SK-N-SH (cell line): ENCODE data around the gene SLC39A3. TPM values are rescaled to one million over a fixed set of nuclear protein-coding genes. Genes with fewer than 3 reads are reported as not detected.

Source experiments
- CTCF ChIA-PET: fragments of 300-600, 350-600 bp; formaldehyde crosslinking; extraction: SDS; loops from one replicate; lab custom pipeline; 2021; lab: Yijun Ruan, JAX
- POLR2A ChIA-PET: fragments of 350-600 bp; sonication (Branson Sonifier 250); formaldehyde crosslinking; extraction: SDS; loops from one replicate; lab custom pipeline; 2020; ENCODE audit warnings: antibody characterized with exemption, inconsistent platforms; lab: Yijun Ruan, JAX
- DNase-seq: peaks from one replicate; pipeline ENCODE4 v3.0.0; 2012
- H2AFZ ChIP-seq: fragments of 200-600 bp; sonication (generic); 2 replicates; pipeline ENCODE4 v1.8.1; 2016; ENCODE audit warnings: antibody characterized with exemption, mild to moderate bottlenecking, low read depth
- H3F3A ChIP-seq: fragments of 200-600 bp; sonication (generic); replicated peaks from 2 replicates; pipeline ENCODE3; 2016; ENCODE audit warnings: antibody characterized with exemption, mild to moderate bottlenecking; ENCODE audit not compliant: insufficient read depth
- H3K27ac ChIP-seq, 2 experiments: fragments of 200-500 bp in 1 of 2; fragments of 200-600 bp in 1 of 2; sonication (Bioruptor generic) in 1 of 2; sonication (generic), shearing (Covaris generic) in 1 of 2; 2 replicates each; pipeline versions ENCODE4 v1.5.1 to v1.6.1; 2014 to 2016; ENCODE audit warnings: low read depth in 2 of 2, inconsistent platforms in 1 of 2, low read length in 1 of 2, mild to moderate bottlenecking in 1 of 2, mixed read lengths in 1 of 2
- H3K27me3 ChIP-seq: fragments of 200-600 bp; sonication (generic), shearing (Covaris generic); 2 replicates; pipeline ENCODE4 v1.6.1; 2016; ENCODE audit warnings: mixed run types; ENCODE audit not compliant: insufficient read depth
- H3K36me3 ChIP-seq, 2 experiments: fragments of 200-500 bp in 1 of 2; fragments of 200-600 bp in 1 of 2; sonication (Bioruptor generic) in 1 of 2; sonication (generic) in 1 of 2; replicated peaks in 1 of 2; 2 replicates each; pipeline versions ENCODE3 to v1.5.1; 2014 to 2016; ENCODE audit warnings: low read length in 1 of 2, mild to moderate bottlenecking in 1 of 2; ENCODE audit not compliant: insufficient read depth in 2 of 2, control insufficient read depth in 1 of 2
- H3K4me1 ChIP-seq, 2 experiments: fragments of 200-500 bp in 1 of 2; fragments of 200-600 bp in 1 of 2; sonication (Bioruptor generic) in 1 of 2; sonication (generic), shearing (Covaris generic) in 1 of 2; 2 replicates each; pipeline versions ENCODE4 v1.5.1 to v1.6.1; 2014 to 2016; ENCODE audit warnings: low read depth in 1 of 2, low read length in 1 of 2, mixed run types in 1 of 2; ENCODE audit not compliant: insufficient read depth in 2 of 2, control insufficient read depth in 1 of 2
- H3K4me2 ChIP-seq: fragments of 200-600 bp; sonication (generic), shearing (Covaris generic); 2 replicates; pipeline ENCODE4 v1.6.1; 2017; ENCODE audit warnings: mixed run types
- H3K4me3 ChIP-seq, 2 experiments: fragments of 200-500 bp in 1 of 2; fragments of 200-600 bp in 1 of 2; sonication (Bioruptor generic) in 1 of 2; sonication (generic), shearing (Covaris generic) in 1 of 2; 2 replicates each; pipeline versions ENCODE4 v1.5.1 to v1.8.1; 2014 to 2016; ENCODE audit warnings: low read depth in 2 of 2, inconsistent platforms in 1 of 2, low read length in 1 of 2, mild to moderate bottlenecking in 1 of 2, mixed read lengths in 1 of 2, moderate library complexity in 1 of 2
- H3K79me2 ChIP-seq: fragments of 200-600 bp; sonication (generic); 2 replicates; pipeline ENCODE4 v1.8.1; 2017; ENCODE audit warnings: mild to moderate bottlenecking; ENCODE audit not compliant: insufficient read depth
- H3K9ac ChIP-seq: fragments of 200-600 bp; sonication (generic); 2 replicates; pipeline ENCODE4 v1.6.1; 2017; ENCODE audit warnings: mixed run types
- H3K9me2 ChIP-seq: fragments of 200-600 bp; sonication (generic); 2 replicates; pipeline ENCODE4 v1.6.1; 2017; ENCODE audit warnings: mixed run types
- H3K9me3 ChIP-seq: fragments of 200-600 bp; sonication (generic); 2 replicates; pipeline ENCODE4 v1.6.1; 2017; ENCODE audit warnings: mixed run types, mild to moderate bottlenecking, moderate library complexity
- H4K20me1 ChIP-seq: fragments of 200-600 bp; sonication (generic); 2 replicates; pipeline ENCODE4 v1.6.1; 2017; ENCODE audit warnings: mild to moderate bottlenecking, mixed run types; ENCODE audit not compliant: insufficient read depth
- EP300 ChIP-seq, 2 experiments: IDR thresholded peaks; 2 replicates each; pipeline versions ENCODE4 v1.4.0 to v1.6.1; 2012; ENCODE audit warnings: borderline replicate concordance in 1 of 2, low read depth in 1 of 2, low read length in 1 of 2
- EZH2phosphoT487 ChIP-seq: fragments of 200-600 bp; sonication (generic); IDR thresholded peaks from 2 replicates; pipeline ENCODE4 v1.6.1; 2017; ENCODE audit warnings: low read depth, mixed run types, mild to moderate bottlenecking, antibody characterized with exemption, moderate library complexity, borderline replicate concordance
- GABPA ChIP-seq: IDR thresholded peaks from 2 replicates; pipeline ENCODE4 v1.4.0; 2012; ENCODE audit warnings: low read depth, mild to moderate bottlenecking
- GATA2 ChIP-seq: sonication (generic); formaldehyde crosslinking; IDR thresholded peaks from 2 replicates; pipeline ENCODE4 v1.5.0; 2020; ENCODE audit warnings: mild to moderate bottlenecking, missing genetic modification reagents
- MEF2A ChIP-seq: IDR thresholded peaks from 2 replicates; pipeline ENCODE4 v1.4.0; 2012; ENCODE audit warnings: low read depth, borderline replicate concordance
- NFIC ChIP-seq: IDR thresholded peaks from 2 replicates; pipeline ENCODE4 v1.4.0; 2012; ENCODE audit warnings: borderline replicate concordance
- POLR2AphosphoS5 ChIP-seq: IDR thresholded peaks from 2 replicates; pipeline ENCODE4 v1.6.1; 2012; ENCODE audit warnings: low read depth, low read length
- RAD21 ChIP-seq: IDR thresholded peaks from 2 replicates; pipeline ENCODE4 v1.6.1; 2012; ENCODE audit warnings: mild to moderate bottlenecking, low read length
- RCOR1 ChIP-seq: fragments of 150-350 bp; IDR thresholded peaks from 2 replicates; pipeline ENCODE4 v1.6.1; 2017; ENCODE audit warnings: antibody characterized with exemption, low read length
- RFX5 ChIP-seq: IDR thresholded peaks from 2 replicates; pipeline ENCODE4 v1.6.1; 2012; ENCODE audit warnings: mild to moderate bottlenecking, improper control_type of control experiment, low read length
- RXRA ChIP-seq: IDR thresholded peaks from 2 replicates; pipeline ENCODE4 v1.4.0; 2012; ENCODE audit warnings: low read depth, mild to moderate bottlenecking, borderline replicate concordance
- SIN3A ChIP-seq: IDR thresholded peaks from 2 replicates; pipeline ENCODE4 v1.6.1; 2012; ENCODE audit warnings: low read depth, mild to moderate bottlenecking, low read length, moderate library complexity, borderline replicate concordance
- SMC3 ChIP-seq: IDR thresholded peaks from 2 replicates; pipeline ENCODE4 v1.6.1; 2012; ENCODE audit warnings: low read depth, low read length, improper control_type of control experiment
- TEAD4 ChIP-seq: IDR thresholded peaks from 2 replicates; pipeline ENCODE4 v1.4.0; 2012; ENCODE audit warnings: mild to moderate bottlenecking, borderline replicate concordance; ENCODE audit not compliant: insufficient read depth
- YY1 ChIP-seq: IDR thresholded peaks from 2 replicates; pipeline ENCODE4 v1.4.0; 2012; ENCODE audit warnings: low read depth, mild to moderate bottlenecking
- WGBS: methylation state at CpG from one replicate; pipeline ENCODE4 v1.1.6; 2017; ENCODE audit warnings: low lambda C conversion rate; 5-methylcytosine and 5-hydroxymethylcytosine counted together
- polyA plus RNA-seq, 3 experiments: library from polyadenylated mRNA; depleted of rRNA; stranded (reverse); fragments of >200 nt; gene quantifications; 2 replicates each; pipeline ENCODE4 v1.2.3, GENCODE V29; 2012
- TF ChIP-seq, protein P1 (sequence below): IDR thresholded peaks from 2 replicates; pipeline ENCODE4 v1.4.0; 2012; ENCODE audit warnings: low read depth, borderline replicate concordance
- TF ChIP-seq, protein P2 (sequence below): IDR thresholded peaks from 2 replicates; pipeline ENCODE4 v1.6.1; 2012; ENCODE audit warnings: mild to moderate bottlenecking, low read depth, low read length, moderate library complexity
- TF ChIP-seq, protein P3 (sequence below): IDR thresholded peaks from 2 replicates; pipeline ENCODE4; 2012
- TF ChIP-seq, protein P4 (sequence below): fragments of 150-350 bp; IDR thresholded peaks from 2 replicates; pipeline ENCODE4 v1.6.1; 2016; ENCODE audit warnings: mild to moderate bottlenecking, low read depth, low read length
- TF ChIP-seq, protein P5 (sequence below): IDR thresholded peaks from 2 replicates; pipeline ENCODE4 v1.4.0; 2012; ENCODE audit warnings: low read depth

SLC39A3 gene
- polyA plus RNA-seq, 1 of the 3 experiments (the other 2 are of a cell fraction): 45.2 TPM

DNA sequence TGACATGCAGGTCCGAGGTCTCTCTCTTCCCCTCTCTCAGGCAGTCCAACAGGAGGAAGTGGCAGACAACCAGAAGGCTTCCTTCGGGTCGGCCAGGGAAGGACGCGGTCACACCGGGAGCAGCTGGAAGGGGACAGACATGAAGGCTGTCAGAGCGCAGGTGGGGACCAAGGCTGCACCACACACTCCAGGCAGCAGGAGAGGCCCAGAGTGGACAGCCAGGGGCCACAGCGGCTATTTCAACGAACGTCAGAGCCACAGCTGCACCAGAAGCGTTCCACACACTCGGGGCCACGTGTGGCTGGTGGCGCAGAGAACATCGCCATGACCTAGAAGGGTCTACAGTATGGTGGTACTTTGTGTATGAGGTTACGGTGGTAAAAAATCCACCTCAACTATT, 16.0 kb upstream of the SLC39A3 start (continued):
- TF ChIP-seq, protein P1, sequence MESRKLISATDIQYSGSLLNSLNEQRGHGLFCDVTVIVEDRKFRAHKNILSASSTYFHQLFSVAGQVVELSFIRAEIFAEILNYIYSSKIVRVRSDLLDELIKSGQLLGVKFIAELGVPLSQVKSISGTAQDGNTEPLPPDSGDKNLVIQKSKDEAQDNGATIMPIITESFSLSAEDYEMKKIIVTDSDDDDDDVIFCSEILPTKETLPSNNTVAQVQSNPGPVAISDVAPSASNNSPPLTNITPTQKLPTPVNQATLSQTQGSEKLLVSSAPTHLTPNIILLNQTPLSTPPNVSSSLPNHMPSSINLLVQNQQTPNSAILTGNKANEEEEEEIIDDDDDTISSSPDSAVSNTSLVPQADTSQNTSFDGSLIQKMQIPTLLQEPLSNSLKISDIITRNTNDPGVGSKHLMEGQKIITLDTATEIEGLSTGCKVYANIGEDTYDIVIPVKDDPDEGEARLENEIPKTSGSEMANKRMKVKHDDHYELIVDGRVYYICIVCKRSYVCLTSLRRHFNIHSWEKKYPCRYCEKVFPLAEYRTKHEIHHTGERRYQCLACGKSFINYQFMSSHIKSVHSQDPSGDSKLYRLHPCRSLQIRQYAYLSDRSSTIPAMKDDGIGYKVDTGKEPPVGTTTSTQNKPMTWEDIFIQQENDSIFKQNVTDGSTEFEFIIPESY: no peak
- TF ChIP-seq YY1 (no peak), POLR2AphosphoS5 (no peak)

DNA sequence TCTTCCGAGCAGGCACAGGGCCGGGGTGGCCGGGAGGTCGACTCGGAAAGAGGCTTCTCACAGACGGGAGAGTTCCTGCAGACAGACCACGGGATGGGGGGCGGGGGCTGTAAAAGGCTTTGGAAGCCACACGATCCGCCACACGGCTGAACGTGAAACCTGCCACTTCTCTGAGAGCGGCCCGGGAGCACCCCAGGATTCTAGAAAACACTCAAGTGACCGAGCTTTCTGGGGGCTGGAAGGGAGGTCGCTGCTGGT, 15.6 kb upstream of the SLC39A3 start:
- H3K9me2 ChIP-seq: no peaks in the 10 kb centered on the region
- POLR2A ChIA-PET: no interaction called here
- TF ChIP-seq RCOR1 (no peak), RXRA (no peak), EP300 (IDR thresholded peaks at IDR 0.05; ENCODE audit: borderline replicate concordance in 1 of 2, low read depth in 1 of 2, low read length in 1 of 2) (no peak), NFIC (no peak), YY1 (no peak), RFX5 (no peak), RAD21 (no peak), EZH2phosphoT487 (no peak), POLR2AphosphoS5 (no peak), GATA2 (CRISPR knock-in tag) (no peak), SMC3 (no peak), TEAD4 (no peak), GABPA (no peak), MEF2A (no peak), SIN3A (no peak)
- TF ChIP-seq, protein P2, sequence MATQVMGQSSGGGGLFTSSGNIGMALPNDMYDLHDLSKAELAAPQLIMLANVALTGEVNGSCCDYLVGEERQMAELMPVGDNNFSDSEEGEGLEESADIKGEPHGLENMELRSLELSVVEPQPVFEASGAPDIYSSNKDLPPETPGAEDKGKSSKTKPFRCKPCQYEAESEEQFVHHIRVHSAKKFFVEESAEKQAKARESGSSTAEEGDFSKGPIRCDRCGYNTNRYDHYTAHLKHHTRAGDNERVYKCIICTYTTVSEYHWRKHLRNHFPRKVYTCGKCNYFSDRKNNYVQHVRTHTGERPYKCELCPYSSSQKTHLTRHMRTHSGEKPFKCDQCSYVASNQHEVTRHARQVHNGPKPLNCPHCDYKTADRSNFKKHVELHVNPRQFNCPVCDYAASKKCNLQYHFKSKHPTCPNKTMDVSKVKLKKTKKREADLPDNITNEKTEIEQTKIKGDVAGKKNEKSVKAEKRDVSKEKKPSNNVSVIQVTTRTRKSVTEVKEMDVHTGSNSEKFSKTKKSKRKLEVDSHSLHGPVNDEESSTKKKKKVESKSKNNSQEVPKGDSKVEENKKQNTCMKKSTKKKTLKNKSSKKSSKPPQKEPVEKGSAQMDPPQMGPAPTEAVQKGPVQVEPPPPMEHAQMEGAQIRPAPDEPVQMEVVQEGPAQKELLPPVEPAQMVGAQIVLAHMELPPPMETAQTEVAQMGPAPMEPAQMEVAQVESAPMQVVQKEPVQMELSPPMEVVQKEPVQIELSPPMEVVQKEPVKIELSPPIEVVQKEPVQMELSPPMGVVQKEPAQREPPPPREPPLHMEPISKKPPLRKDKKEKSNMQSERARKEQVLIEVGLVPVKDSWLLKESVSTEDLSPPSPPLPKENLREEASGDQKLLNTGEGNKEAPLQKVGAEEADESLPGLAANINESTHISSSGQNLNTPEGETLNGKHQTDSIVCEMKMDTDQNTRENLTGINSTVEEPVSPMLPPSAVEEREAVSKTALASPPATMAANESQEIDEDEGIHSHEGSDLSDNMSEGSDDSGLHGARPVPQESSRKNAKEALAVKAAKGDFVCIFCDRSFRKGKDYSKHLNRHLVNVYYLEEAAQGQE: no peak
- TF ChIP-seq, protein P3, sequence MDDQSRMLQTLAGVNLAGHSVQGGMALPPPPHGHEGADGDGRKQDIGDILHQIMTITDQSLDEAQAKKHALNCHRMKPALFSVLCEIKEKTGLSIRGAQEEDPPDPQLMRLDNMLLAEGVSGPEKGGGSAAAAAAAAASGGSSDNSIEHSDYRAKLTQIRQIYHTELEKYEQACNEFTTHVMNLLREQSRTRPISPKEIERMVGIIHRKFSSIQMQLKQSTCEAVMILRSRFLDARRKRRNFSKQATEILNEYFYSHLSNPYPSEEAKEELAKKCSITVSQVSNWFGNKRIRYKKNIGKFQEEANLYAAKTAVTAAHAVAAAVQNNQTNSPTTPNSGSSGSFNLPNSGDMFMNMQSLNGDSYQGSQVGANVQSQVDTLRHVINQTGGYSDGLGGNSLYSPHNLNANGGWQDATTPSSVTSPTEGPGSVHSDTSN: no peak
- TF ChIP-seq, protein P4, sequence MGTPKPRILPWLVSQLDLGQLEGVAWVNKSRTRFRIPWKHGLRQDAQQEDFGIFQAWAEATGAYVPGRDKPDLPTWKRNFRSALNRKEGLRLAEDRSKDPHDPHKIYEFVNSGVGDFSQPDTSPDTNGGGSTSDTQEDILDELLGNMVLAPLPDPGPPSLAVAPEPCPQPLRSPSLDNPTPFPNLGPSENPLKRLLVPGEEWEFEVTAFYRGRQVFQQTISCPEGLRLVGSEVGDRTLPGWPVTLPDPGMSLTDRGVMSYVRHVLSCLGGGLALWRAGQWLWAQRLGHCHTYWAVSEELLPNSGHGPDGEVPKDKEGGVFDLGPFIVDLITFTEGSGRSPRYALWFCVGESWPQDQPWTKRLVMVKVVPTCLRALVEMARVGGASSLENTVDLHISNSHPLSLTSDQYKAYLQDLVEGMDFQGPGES: no peak
- TF ChIP-seq, protein P5, sequence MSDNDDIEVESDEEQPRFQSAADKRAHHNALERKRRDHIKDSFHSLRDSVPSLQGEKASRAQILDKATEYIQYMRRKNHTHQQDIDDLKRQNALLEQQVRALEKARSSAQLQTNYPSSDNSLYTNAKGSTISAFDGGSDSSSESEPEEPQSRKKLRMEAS: no peak
- TF ChIP-seq, protein P1: no peak
- TF ChIP-seq, all 33 proteins: peak for 0
- H3K4me2 ChIP-seq: no peak overlapping the region
- H3K36me3 ChIP-seq: peaks cover 0 to 26% of the 10 kb centered on the region in 2 experiments
- H2AFZ ChIP-seq: no peak overlapping the region
- DNase-seq: no peak
- H3F3A ChIP-seq: peaks cover 3% of the 10 kb centered on the region
- H3K4me1 ChIP-seq: no peaks in the 10 kb centered on the region
- no peak overlapping the region for H3K27ac ChIP-seq
- CTCF ChIA-PET: interaction anchor here (1.2 to 9.1 kb wide), 2 partner anchors 107 to 144 kb away, joined by 3 to 142 read pairs; no protein-coding TSS in a partner anchor
- no peaks in the 10 kb centered on the region for H3K79me2 ChIP-seq
- H3K9ac ChIP-seq: no peak overlapping the region
- 95% methylated on average over 15 of the region's 16 CpGs for WGBS
- H3K27me3 ChIP-seq: no peaks in the 10 kb centered on the region
- H4K20me1 ChIP-seq: no peaks in the 10 kb centered on the region
- H3K9me3 ChIP-seq: no peaks in the 10 kb centered on the region
- H3K4me3 ChIP-seq: no peak overlapping the region
